ENCODE measurements around the gene PRKCI. TPM values are rescaled to one million over a fixed set of nuclear protein-coding genes. Genes with fewer than 3 reads are reported as not detected.

PRKCI gene
- total and polyA plus RNA-seq, 8 donors, result 3.5 to 14.2 (median 10.3) TPM

DNA sequence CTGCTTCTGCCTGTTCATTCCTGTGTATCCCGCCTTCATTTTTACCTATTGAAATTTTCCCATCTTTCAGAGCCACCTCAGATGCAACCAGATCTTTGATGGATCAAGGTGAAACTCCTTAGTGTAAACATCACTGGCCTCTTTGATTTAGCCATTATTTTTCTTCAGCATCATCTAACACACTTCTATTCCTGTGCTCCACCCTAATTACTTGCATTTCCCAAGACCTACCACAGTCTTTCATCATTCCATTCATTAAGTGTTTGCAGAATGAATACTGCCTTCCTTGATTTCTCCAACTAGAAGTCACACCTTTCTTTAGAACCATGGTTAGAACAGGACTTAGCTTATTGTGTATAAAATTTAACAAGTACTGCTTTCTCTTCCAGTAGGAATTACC lies 79.8 kb downstream of the PRKCI start:
- no peaks in the 10 kb centered on the region for H3K9me3 ChIP-seq
- WGBS, 2 donors, result 91 to 100% methylated on average over 1 of the region's 1 CpG
- no peak for ATAC-seq
- TF ChIP-seq, protein P1, sequence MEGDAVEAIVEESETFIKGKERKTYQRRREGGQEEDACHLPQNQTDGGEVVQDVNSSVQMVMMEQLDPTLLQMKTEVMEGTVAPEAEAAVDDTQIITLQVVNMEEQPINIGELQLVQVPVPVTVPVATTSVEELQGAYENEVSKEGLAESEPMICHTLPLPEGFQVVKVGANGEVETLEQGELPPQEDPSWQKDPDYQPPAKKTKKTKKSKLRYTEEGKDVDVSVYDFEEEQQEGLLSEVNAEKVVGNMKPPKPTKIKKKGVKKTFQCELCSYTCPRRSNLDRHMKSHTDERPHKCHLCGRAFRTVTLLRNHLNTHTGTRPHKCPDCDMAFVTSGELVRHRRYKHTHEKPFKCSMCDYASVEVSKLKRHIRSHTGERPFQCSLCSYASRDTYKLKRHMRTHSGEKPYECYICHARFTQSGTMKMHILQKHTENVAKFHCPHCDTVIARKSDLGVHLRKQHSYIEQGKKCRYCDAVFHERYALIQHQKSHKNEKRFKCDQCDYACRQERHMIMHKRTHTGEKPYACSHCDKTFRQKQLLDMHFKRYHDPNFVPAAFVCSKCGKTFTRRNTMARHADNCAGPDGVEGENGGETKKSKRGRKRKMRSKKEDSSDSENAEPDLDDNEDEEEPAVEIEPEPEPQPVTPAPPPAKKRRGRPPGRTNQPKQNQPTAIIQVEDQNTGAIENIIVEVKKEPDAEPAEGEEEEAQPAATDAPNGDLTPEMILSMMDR (IDR thresholded peaks at IDR 0.05), result no peak
- no peak overlapping the region for H3K4me3 ChIP-seq
- intact Hi-C loops (cut with DNase I), result no loop called here
- H3K4me1 ChIP-seq, result no peaks in the 10 kb centered on the region
- H3K27me3 ChIP-seq, result no peaks in the 10 kb centered on the region
- FAIRE-seq, result no peak
- H3K27ac ChIP-seq, result no peak overlapping the region
- H3K36me3 ChIP-seq, result peaks cover 0 to 10% (median 0%) of the 10 kb centered on the region in 3 donors
- no peak for DNase-seq

DNA sequence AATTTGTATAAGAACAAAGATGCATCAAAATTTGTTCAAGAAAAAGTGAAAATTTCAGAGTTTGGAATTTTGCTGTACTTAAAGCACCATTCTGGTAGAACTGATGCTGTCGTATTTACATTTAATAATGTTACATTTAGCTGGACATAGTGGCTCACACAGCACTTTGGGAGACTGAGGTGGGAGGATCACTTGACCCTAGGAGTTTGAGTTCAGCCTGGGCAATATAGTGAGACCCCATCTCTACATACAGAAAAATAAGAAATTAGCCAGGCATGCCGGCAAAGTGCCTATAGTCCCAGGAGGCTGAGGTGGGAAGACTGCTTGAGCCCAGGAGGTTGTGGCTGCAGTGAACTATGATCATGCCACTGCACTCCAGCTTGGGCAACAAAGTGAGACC lies 83.8 kb downstream of the PRKCI start:
- no peak for DNase-seq
- 96% methylated on average over 2 of the region's 2 CpGs for WGBS, 2 donors
- TF ChIP-seq, protein P1 (IDR thresholded peaks at IDR 0.05), result no peak
- Histone ChIP-seq H3K4me1 (peaks cover 6 to 13% (median 6%) of the 10 kb centered on the region in 3 donors), H3K4me3 (no peak overlapping the region), H3K27ac (no peak overlapping the region), H3K9me3 (no peaks in the 10 kb centered on the region), H3K36me3 (no peaks in the 10 kb centered on the region), H3K27me3 (no peaks in the 10 kb centered on the region)
- ATAC-seq, result no peak
- FAIRE-seq, result no peak
- intact Hi-C loops (cut with DNase I), result no loop called here

DNA sequence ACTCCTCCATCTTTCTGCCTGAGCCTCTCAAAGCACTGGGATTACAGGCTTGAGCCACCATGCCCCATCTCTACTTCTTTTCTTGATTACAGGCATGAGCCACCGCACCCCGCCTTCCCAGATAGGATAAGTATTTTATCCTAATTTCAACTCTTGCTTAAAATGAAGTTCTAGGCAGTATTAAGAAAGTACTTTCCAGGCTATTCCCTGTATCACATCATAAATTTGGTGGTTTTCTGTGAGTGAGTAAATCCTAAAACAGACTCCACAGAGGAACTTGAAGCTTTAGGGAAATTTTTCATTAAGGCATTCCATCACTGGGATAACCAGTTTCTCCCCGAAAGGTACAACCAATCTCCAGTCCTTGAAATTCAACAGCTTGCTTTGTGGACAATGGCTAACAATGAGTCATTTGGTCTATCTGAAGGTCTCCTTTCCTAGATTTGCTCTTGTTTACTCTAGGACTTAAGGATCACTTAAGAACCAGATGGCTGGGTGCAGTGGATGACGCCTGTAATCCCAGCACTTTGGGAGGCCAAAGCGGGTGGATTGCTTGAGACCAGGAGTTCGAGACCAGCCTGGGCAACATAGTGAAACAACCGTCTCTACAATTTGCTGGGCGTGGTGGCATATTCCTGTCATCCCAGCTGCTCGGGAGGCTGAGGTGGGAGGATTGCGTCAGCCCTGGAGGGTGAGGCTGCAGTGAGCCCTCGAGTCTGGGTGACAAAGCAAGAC lies 85.6 kb downstream of the PRKCI start:
- Histone ChIP-seq H3K4me3 (no peak overlapping the region), H3K9me3 (no peaks in the 10 kb centered on the region), H3K27me3 (no peaks in the 10 kb centered on the region), H3K27ac (peak overlapping the region; percentile 7 to 50 (median 35)), H3K4me1 (peaks cover 6 to 13% (median 6%) of the 10 kb centered on the region in 3 donors), H3K36me3 (no peaks in the 10 kb centered on the region)
- intact Hi-C loops (cut with DNase I), result no loop called here
- FAIRE-seq (no peak), ATAC-seq (peak; percentile 79 to 90 (median 86)), DNase-seq (peak in 4 of 6 donors; percentile 20 to 66 (median 54))
- TF ChIP-seq, protein P1 (IDR thresholded peaks at IDR 0.05), result no peak
- WGBS, 2 donors, result 71 to 80% methylated on average over 11 of the region's 11 CpGs

DNA sequence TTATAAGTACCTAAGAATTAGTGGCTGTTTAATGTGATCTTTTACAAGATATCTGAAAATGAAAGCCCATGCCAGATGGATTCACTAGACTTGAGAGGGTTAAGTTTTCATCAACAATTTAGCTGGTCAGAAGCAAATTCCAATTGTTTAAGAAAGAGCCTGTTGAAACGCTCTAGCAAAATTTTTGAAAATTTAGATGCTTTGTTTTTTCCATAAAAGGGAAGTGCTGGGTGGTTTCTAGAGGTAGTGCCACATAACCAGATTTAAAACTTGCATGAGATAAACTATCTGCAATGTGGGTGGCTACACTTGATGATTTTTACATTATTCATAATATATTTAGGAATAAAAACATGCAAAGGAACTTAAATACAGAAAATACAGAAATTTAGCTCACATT lies 86.8 kb downstream of the PRKCI start:
- H3K27ac ChIP-seq, result no peak overlapping the region
- WGBS, 2 donors, result 63 to 72% methylated on average over 1 of the region's 1 CpG
- FAIRE-seq (no peak), ATAC-seq (no peak), DNase-seq (no peak)
- TF ChIP-seq, protein P1 (IDR thresholded peaks at IDR 0.05), result no peak
- no peaks in the 10 kb centered on the region for H3K36me3 ChIP-seq
- H3K9me3 ChIP-seq, result no peaks in the 10 kb centered on the region
- H3K4me1 ChIP-seq, result peaks cover 6 to 13% (median 6%) of the 10 kb centered on the region in 3 donors
- no peaks in the 10 kb centered on the region for H3K27me3 ChIP-seq
- intact Hi-C loops (cut with DNase I), result no loop called here
- H3K4me3 ChIP-seq, result no peak overlapping the region

DNA sequence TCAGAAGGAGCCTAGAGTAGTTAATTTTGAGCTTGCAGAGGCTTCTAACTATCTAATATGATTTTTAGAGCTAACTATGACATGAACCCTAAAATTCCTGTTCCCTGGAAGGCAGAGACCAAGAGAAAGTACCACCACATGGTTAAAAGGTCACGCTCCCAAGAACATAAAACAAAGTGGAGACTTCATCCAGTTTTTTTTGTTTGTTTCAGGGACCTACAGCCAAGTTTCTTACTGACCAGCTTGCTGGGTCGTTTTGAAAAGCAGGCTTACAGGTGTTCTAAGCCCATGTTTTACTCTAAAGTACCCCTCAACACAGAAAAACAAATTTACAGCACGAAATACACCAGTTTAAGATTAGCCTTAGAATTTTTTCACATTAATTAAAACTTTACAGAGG lies 95.7 kb downstream of the PRKCI start:
- no peaks in the 10 kb centered on the region for H3K36me3 ChIP-seq
- no peak overlapping the region for H3K27ac ChIP-seq
- H3K27me3 ChIP-seq, result no peaks in the 10 kb centered on the region
- TF ChIP-seq, protein P1 (IDR thresholded peaks at IDR 0.05), result no peak
- H3K9me3 ChIP-seq, result no peaks in the 10 kb centered on the region
- no peak overlapping the region for H3K4me3 ChIP-seq
- intact Hi-C loops (cut with DNase I), result no loop called here
- 57 to 69% methylated on average over 3 of the region's 3 CpGs for WGBS, 2 donors
- no peak for ATAC-seq
- DNase-seq, result no peak
- H3K4me1 ChIP-seq, result no peaks in the 10 kb centered on the region
- FAIRE-seq, result no peak
